Esophagus squamous epithelium (tissue), 4 donors: ENCODE data around the gene RAB30.

Experiments used
- CTCF ChIP-seq, 6 experiments: fragments of 450-650 bp in 4 of 6; fragments of 200-600 bp in 2 of 6; sonication (generic) in 2 of 6; IDR thresholded peaks; one replicate each; pipeline ENCODE4 v1.5.1; 2016 to 2019; ENCODE audit warnings: antibody characterized with exemption in 6 of 6, mild to moderate bottlenecking in 4 of 6, moderate library complexity in 4 of 6
- POLR2A ChIP-seq, 4 donors: fragments of 450-650 bp; IDR thresholded peaks; one replicate each; pipeline ENCODE4 v1.6.1; 2017; ENCODE audit warnings: antibody characterized with exemption in 4 of 4, mild to moderate bottlenecking in 4 of 4, moderate library complexity in 3 of 4

GRCh38 chr11:82987997-82988396 lies 83.7 kb downstream of the RAB30 start:
- TF ChIP-seq CTCF (IDR thresholded peaks at IDR 0.05) (no peak), POLR2A (IDR thresholded peaks at IDR 0.05) (no peak)
